ENCODE results near the gene MGMT. TPM values are rescaled to one million over a fixed set of nuclear protein-coding genes. Genes with fewer than 3 reads are reported as not detected.
A peak's percentile ranks its signal among the peaks of the same experiment; 100 is the strongest.

Gene MGMT
- total and polyA plus RNA-seq, 5 donors from 2014 or later: 18.7 to 48.0 (median 35.2) TPM

DNA sequence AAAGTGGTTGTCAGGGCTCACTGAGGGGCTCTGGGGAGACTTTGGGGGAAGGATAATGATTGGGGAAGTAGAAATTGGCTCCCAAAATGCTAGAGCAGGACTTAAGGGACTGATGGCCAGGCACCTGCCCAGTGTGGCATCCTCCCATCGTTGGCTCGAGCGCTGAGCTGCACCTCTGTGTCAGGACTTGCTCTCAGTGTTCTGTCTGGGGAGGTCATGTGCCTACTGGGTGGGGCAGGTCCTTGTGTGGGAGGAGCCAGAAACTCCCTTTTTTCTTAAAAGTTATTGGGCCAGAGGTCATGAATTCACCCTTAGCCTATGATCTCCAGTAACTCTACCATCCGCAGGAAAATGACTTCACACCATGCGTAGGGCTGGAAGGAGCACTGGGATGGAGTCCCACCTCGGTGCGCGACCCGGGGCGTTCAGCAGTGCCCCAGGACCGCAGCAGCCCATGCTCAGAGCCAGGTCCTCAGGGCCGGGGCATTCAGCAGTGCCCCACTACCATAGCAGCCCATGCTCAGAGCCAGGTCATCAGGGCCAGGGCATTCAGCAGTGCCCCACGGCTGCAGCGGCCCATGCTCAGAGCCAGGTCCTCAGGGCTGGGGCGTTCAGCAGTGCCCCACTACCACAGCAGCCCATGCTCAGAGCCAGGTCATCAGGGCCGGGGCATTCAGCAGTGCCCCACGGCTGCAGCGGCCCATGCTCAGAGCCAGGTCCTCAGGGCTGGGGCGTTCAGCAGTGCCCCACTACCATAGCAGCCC is 275.1 kb downstream of the MGMT start:
- Mint-ChIP-seq H3K27me3 (no peaks in the 10 kb centered on the region), H3K27ac (no peak overlapping the region), H3K36me3 (peaks cover 23% of the 10 kb centered on the region), H3K9me3 (peaks cover 0 to 32% (median 4%) of the 10 kb centered on the region in 7 donors), H3K4me1 (no peaks in the 10 kb centered on the region), H3K4me3 (no peak overlapping the region)
- Histone ChIP-seq H3K9me3 (ENCODE audit: control insufficient read depth in 2 of 2, low read length in 2 of 2) (no peaks in the 10 kb centered on the region), H3K27ac (ENCODE audit: insufficient read depth, low read length, poor library complexity, severe bottlenecking) (no peak overlapping the region), H3K36me3 (ENCODE audit: control insufficient read depth, insufficient read depth, low read length) (no peaks in the 10 kb centered on the region), H3K4me1 (ENCODE audit: control insufficient read depth, insufficient read depth, low read length, poor library complexity, severe bottlenecking) (no peaks in the 10 kb centered on the region), H3K27me3 (ENCODE audit: control insufficient read depth, insufficient read depth, low read length) (no peaks in the 10 kb centered on the region), H3K4me3 (ENCODE audit: low read depth, low read length) (no peak overlapping the region)
- DNase-seq: no peak
- ATAC-seq (ENCODE audit: low read depth in 2 of 2): no peak

DNA sequence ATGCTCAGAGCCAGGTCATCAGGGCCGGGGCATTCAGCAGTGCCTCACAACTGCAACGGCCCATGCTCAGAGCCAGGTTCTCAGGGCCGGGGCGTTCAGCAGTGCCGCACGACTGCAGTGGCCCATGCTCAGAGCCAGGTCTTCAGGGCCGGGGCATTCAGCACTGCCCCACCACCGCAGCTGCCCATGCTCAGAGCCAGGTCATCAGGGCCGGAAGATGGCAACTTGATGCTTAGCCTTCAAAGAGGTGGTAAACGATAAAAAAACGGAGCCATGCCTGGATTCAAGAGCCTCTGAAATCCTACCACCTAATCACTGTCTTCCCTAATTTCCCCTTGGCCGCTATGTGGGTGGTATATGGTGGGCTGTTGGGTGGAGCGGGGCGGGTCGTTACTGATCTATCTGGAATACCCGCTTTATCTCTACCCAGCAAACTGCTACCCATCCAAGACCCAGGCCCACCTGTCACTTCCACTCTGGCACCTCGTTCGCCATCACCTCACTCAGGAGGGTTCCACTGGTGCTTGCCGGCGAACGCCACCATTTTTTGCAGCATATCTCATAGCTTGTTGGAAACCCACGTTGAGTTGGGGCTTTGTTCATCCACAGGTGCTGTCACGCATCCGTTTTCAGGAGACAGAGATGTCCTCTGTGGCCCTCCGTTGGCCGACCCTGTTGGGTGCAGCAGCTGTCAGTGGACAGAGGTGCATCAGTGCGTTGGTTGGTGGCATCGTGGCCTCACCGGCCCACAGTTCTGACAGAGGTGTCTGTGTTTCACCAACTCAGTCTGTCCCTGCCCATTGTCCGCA is 275.9 kb downstream of the MGMT start:
- no peak for DNase-seq
- Mint-ChIP-seq H3K27me3 (no peaks in the 10 kb centered on the region), H3K4me3 (no peak overlapping the region), H3K4me1 (no peaks in the 10 kb centered on the region), H3K36me3 (peaks cover 23% of the 10 kb centered on the region), H3K9me3 (peaks cover 0 to 40% (median 4%) of the 10 kb centered on the region in 7 donors), H3K27ac (no peak overlapping the region)
- Histone ChIP-seq H3K9me3 (ENCODE audit: control insufficient read depth in 2 of 2, low read length in 2 of 2) (peaks cover 2% of the 10 kb centered on the region in 2 experiments), H3K27ac (ENCODE audit: insufficient read depth, low read length, poor library complexity, severe bottlenecking) (no peak overlapping the region), H3K27me3 (ENCODE audit: control insufficient read depth, insufficient read depth, low read length) (no peaks in the 10 kb centered on the region), H3K4me3 (ENCODE audit: low read depth, low read length) (no peak overlapping the region), H3K4me1 (ENCODE audit: control insufficient read depth, insufficient read depth, low read length, poor library complexity, severe bottlenecking) (no peaks in the 10 kb centered on the region), H3K36me3 (ENCODE audit: control insufficient read depth, insufficient read depth, low read length) (no peaks in the 10 kb centered on the region)
- no peak for ATAC-seq (ENCODE audit: low read depth in 2 of 2)

DNA sequence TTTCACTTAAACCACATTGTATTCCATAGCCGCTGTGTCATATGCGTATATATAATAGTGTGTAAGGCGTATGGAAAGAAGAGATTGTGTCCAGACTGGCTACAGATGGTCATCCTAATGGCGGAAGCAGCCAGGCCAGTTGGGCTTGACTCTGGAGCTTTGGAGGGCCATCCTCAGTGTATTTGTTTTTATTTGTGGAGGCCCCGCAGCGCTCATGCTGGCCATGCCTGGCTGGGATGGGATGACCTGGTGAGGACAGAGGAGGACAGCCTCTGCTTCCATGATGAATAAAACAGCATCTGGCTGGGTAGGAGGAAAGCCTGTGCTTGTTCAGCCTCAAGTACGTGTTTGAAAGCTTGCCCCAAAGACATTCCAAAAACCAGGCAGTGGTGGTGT is 276.7 kb downstream of the MGMT start:
- ATAC-seq (ENCODE audit: low read depth in 2 of 2) (no peak), DNase-seq (no peak)
- Mint-ChIP-seq H3K27me3 (no peaks in the 10 kb centered on the region), H3K36me3 (peaks cover 30% of the 10 kb centered on the region), H3K4me3 (no peak overlapping the region), H3K27ac (no peak overlapping the region), H3K9me3 (peaks cover 0 to 45% (median 9%) of the 10 kb centered on the region in 7 donors), H3K4me1 (no peaks in the 10 kb centered on the region)
- peaks cover 10% of the 10 kb centered on the region in 2 experiments for H3K9me3 ChIP-seq (ENCODE audit: control insufficient read depth in 2 of 2, low read length in 2 of 2)
- no peak overlapping the region for H3K4me3 ChIP-seq (ENCODE audit: low read depth, low read length)
- H3K27me3 ChIP-seq (ENCODE audit: control insufficient read depth, insufficient read depth, low read length): no peaks in the 10 kb centered on the region
- H3K4me1 ChIP-seq (ENCODE audit: control insufficient read depth, insufficient read depth, low read length, poor library complexity, severe bottlenecking): no peaks in the 10 kb centered on the region
- no peaks in the 10 kb centered on the region for H3K36me3 ChIP-seq (ENCODE audit: control insufficient read depth, insufficient read depth, low read length)
- no peak overlapping the region for H3K27ac ChIP-seq (ENCODE audit: insufficient read depth, low read length, poor library complexity, severe bottlenecking)

DNA sequence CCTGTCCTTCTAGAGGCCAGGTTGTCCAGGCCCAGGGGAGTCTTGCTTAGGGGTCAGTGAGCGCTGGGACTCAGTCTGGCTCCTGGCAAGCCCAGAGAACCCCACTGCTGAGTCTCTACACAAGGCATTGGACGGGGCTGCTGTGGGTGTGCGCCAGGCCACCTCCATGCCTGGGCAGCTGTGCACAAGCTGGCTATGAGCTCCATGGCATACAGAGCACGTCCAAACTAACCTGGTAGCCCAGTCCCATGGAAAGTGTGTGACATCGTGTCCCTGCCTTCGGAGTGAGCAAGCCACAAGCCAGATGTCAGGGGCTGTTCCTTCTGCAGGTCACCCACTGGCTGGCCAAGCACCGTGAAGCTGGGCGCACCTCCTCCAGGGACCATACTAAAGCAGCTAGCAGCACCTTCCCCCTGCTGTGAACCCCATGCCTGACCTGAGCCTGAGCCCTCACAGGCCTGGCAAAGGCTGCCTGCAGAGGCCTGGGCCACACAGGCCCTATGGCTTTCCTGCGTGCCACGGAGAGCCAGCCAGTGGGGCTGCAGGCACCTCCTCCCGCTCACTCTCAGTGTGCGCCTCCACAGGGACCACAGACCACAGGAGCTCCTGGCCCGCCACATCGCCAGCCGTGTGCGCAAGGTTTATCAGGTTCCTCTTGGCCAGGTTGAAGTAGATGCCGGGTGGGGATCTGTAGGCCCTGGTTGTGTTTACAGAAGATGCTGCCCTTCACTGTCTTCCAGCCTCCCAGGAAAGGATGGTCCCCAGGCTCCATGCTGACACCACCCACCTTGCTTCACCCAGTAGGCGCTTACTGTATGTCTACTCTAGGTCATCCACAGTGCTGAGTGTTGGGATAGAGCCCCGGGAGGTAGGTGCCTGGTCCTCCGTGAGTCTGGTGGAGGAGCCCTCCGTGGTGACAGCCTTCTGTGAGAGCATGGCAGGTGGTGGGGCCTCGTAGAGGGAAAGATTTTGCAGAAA is 277.4 kb downstream of the MGMT start:
- peaks cover 0 to 45% (median 12%) of the 10 kb centered on the region in 7 donors for H3K9me3 Mint-ChIP-seq
- ATAC-seq (ENCODE audit: low read depth in 2 of 2): no peak
- Histone ChIP-seq H3K9me3 (ENCODE audit: control insufficient read depth in 2 of 2, low read length in 2 of 2) (peaks cover 17% of the 10 kb centered on the region in 2 experiments), H3K4me3 (ENCODE audit: low read depth, low read length) (no peak overlapping the region), H3K27ac (ENCODE audit: insufficient read depth, low read length, poor library complexity, severe bottlenecking) (no peak overlapping the region), H3K4me1 (ENCODE audit: control insufficient read depth, insufficient read depth, low read length, poor library complexity, severe bottlenecking) (no peaks in the 10 kb centered on the region), H3K36me3 (ENCODE audit: control insufficient read depth, insufficient read depth, low read length) (no peaks in the 10 kb centered on the region), H3K27me3 (ENCODE audit: control insufficient read depth, insufficient read depth, low read length) (no peaks in the 10 kb centered on the region)
- peaks cover 35% of the 10 kb centered on the region for H3K36me3 Mint-ChIP-seq
- DNase-seq: no peak
- H3K4me1 Mint-ChIP-seq: no peaks in the 10 kb centered on the region
- no peaks in the 10 kb centered on the region for H3K27me3 Mint-ChIP-seq
- no peak overlapping the region for H3K4me3 Mint-ChIP-seq
- no peak overlapping the region for H3K27ac Mint-ChIP-seq

DNA sequence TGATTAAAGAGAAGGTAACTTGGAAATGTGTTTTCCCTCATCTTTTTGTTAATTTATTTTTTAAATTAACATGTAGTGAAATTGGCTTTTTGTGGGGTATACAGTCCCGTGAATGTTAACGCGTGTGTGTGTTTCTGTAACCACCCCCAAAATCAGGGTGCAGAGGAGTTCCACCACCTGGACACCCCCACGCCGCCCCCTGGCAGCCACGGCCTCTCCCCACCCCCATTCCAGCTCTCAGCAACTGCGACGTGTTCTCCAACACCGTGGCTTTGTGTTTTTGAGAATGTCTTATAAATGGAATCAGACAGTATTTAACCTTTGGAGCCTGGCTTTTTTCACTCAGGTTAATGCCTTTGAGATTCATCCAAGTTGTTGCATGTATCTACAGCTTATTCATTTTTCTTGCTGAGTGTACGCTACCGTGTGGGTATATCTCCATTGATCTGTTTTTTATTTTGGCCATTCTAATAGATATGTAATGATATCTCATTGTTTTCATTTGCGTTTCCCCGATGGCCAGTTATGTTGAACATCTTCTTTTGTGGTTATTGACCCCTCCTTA is 278.2 kb downstream of the MGMT start:
- peak overlapping the region in 1 of 3 donors; percentile 79 for H3K27ac Mint-ChIP-seq
- Histone ChIP-seq H3K4me1 (ENCODE audit: control insufficient read depth, insufficient read depth, low read length, poor library complexity, severe bottlenecking) (no peaks in the 10 kb centered on the region), H3K36me3 (ENCODE audit: control insufficient read depth, insufficient read depth, low read length) (no peaks in the 10 kb centered on the region), H3K9me3 (ENCODE audit: control insufficient read depth in 2 of 2, low read length in 2 of 2) (peaks cover 20 to 21% of the 10 kb centered on the region in 2 experiments), H3K27ac (ENCODE audit: insufficient read depth, low read length, poor library complexity, severe bottlenecking) (no peak overlapping the region), H3K4me3 (ENCODE audit: low read depth, low read length) (no peak overlapping the region), H3K27me3 (ENCODE audit: control insufficient read depth, insufficient read depth, low read length) (no peaks in the 10 kb centered on the region)
- no peaks in the 10 kb centered on the region for H3K27me3 Mint-ChIP-seq
- H3K9me3 Mint-ChIP-seq: peaks cover 0 to 47% (median 15%) of the 10 kb centered on the region in 7 donors
- peaks cover 30% of the 10 kb centered on the region for H3K36me3 Mint-ChIP-seq
- DNase-seq (no peak), ATAC-seq (ENCODE audit: low read depth in 2 of 2) (no peak)
- no peak overlapping the region for H3K4me3 Mint-ChIP-seq
- H3K4me1 Mint-ChIP-seq: peaks cover 0 to under 1% (median 0%) of the 10 kb centered on the region in 4 donors

DNA sequence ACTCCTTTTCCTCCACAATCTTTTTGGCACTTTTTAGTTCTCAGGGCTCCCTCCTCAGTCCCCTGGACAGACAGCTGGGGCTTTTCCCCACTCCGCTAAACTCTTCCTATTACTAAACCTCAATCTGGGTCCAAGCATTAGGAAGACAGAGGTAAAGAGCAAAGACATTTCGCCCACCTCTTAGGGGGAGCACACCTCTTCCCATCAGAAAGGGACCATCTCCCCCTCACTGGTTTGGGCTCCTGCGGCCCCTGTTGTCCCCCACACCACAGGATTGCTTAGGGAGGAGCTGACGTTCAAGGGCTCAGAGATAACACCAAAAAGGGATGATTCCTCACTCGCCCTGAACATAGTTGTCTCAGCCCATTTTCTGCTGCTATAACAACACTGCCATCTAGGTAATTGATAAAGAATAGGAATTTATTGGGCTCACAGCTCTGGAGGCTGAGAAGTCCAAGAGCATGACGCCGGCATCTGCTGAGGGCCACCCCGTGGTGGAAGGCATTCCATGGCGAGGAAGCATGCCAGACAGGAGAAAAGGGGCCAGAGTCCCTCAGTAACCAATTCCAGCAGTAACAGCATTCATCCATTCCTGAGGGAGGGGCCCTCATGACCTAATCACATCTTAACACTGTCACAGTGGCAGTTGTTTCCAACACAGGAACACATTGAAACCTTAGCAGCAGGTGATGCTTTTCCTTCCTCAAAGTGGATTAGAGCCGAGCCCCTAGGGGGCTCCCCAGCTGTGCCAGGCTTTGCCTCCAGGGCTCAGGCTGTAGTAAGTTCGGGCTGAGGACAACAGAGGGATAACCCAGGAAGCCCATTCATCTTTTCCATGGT is 287.4 kb downstream of the MGMT start:
- Histone ChIP-seq H3K36me3 (ENCODE audit: control insufficient read depth, insufficient read depth, low read length) (peaks cover 3% of the 10 kb centered on the region), H3K9me3 (ENCODE audit: control insufficient read depth in 2 of 2, low read length in 2 of 2) (peaks cover 4 to 21% of the 10 kb centered on the region in 2 experiments), H3K27ac (ENCODE audit: insufficient read depth, low read length, poor library complexity, severe bottlenecking) (no peak overlapping the region), H3K4me3 (ENCODE audit: low read depth, low read length) (no peak overlapping the region), H3K4me1 (ENCODE audit: control insufficient read depth, insufficient read depth, low read length, poor library complexity, severe bottlenecking) (no peaks in the 10 kb centered on the region), H3K27me3 (ENCODE audit: control insufficient read depth, insufficient read depth, low read length) (no peaks in the 10 kb centered on the region)
- no peak for DNase-seq
- Mint-ChIP-seq H3K36me3 (peaks cover 38% of the 10 kb centered on the region), H3K9me3 (peaks cover 4 to 39% (median 16%) of the 10 kb centered on the region in 7 donors), H3K27me3 (no peaks in the 10 kb centered on the region), H3K27ac (no peak overlapping the region), H3K4me3 (no peak overlapping the region), H3K4me1 (peaks cover 4 to 17% (median 7%) of the 10 kb centered on the region in 4 donors)
- no peak for ATAC-seq (ENCODE audit: low read depth in 2 of 2)
